GM12892 (cell line): ENCODE data around the gene METTL14.

Source experiments
- POLR2A ChIP-seq: IDR thresholded peaks from 2 replicates; pipeline ENCODE4 v1.6.1; 2011; ENCODE audit warnings: low read depth, low read length, control low read depth
- POLR2AphosphoS5 ChIP-seq: IDR thresholded peaks from 2 replicates; pipeline ENCODE4 v1.6.1; 2011; ENCODE audit warnings: low read depth, low read length, control low read depth

- TF ChIP-seq POLR2A (no peak), POLR2AphosphoS5 (no peak)
Measured at GRCh38 chr4:118742050-118742449, 56.9 kb downstream of the METTL14 start.
